Endothelial cell of umbilical vein (primary cell): Measurements from ENCODE around the gene PTCHD1. TPM values are rescaled to one million over a fixed set of nuclear protein-coding genes. Genes with fewer than 3 reads are reported as not detected.

Source experiments
- BruUV-seq: library from RNA; stranded (reverse); fragments of 400-500 nt; replicated peaks from 2 replicates; lab custom pipeline; 2021; lab: Mats Ljungman, UMichigan
- CTCF ChIA-PET: fragments of 300-600, 350-600 bp; sonication (Branson Sonifier 250); formaldehyde crosslinking; loops from one replicate; lab custom pipeline; 2021; ENCODE audit warnings: antibody characterized with exemption, inconsistent platforms; lab: Charles Lee
- POLR2A ChIA-PET: fragments of 300-600, 350-600 bp; sonication (Branson Sonifier 250); formaldehyde crosslinking; loops from one replicate; lab custom pipeline; 2021; ENCODE audit warnings: antibody characterized with exemption, inconsistent platforms; lab: Charles Lee
- DNase-seq: peaks from one replicate; pipeline ENCODE4 v3.0.0-alpha.2; 2011; ENCODE audit warnings: low read depth, low spot score
- FAIRE-seq: peaks from 2 replicates; lab custom pipeline; 2011; peaks lifted over from hg19 to GRCh38; lab: Jason Lieb, UNC
- H2AFZ ChIP-seq: 2 replicates; pipeline ENCODE4 v1.6.0; 2012; ENCODE audit warnings: low read depth, low read length, control low read depth, inconsistent platforms
- H3K27ac ChIP-seq: 2 replicates; pipeline ENCODE4 v1.5.1; 2011; ENCODE audit warnings: low read depth, mild to moderate bottlenecking, control low read depth, low read length, moderate library complexity; ENCODE audit not compliant: insufficient read depth
- H3K27me3 ChIP-seq, 2 experiments: 2 replicates each; pipeline versions ENCODE4 v1.6.0 to v1.6.1; 2011; ENCODE audit warnings: low read length in 2 of 2, mixed read lengths in 1 of 2; ENCODE audit not compliant: control insufficient read depth in 2 of 2, insufficient read depth in 2 of 2
- H3K36me3 ChIP-seq, 2 experiments: 2 replicates in 1 of 2; 3 replicates in 1 of 2; pipeline ENCODE4 v1.5.1; 2011; ENCODE audit warnings: low read length in 2 of 2, mild to moderate bottlenecking in 1 of 2, moderate library complexity in 1 of 2; ENCODE audit not compliant: control insufficient read depth in 2 of 2, insufficient read depth in 2 of 2; ENCODE audit errors: extremely low read depth in 1 of 2
- H3K4me1 ChIP-seq: 3 replicates; pipeline ENCODE4 v1.5.1; 2011; ENCODE audit warnings: mild to moderate bottlenecking, low read length; ENCODE audit not compliant: control insufficient read depth, insufficient read depth; ENCODE audit errors: extremely low read depth
- H3K4me2 ChIP-seq: 2 replicates; pipeline ENCODE4 v1.6.1; 2011; ENCODE audit warnings: low read length, control low read depth, mixed read lengths; ENCODE audit not compliant: insufficient read depth
- H3K4me3 ChIP-seq, 3 experiments: fragments of 200-600 bp in 1 of 3; sonication (generic), shearing (Covaris generic) in 1 of 3; replicated peaks in 1 of 3; 2 replicates each; pipeline ENCODE4 v1.5.1; 2011 to 2016; ENCODE audit warnings: control low read depth in 3 of 3, low read length in 3 of 3, mild to moderate bottlenecking in 2 of 3, inconsistent platforms in 1 of 3, low read depth in 1 of 3, moderate library complexity in 1 of 3; ENCODE audit not compliant: insufficient read depth in 1 of 3
- H3K79me2 ChIP-seq: 2 replicates; pipeline ENCODE4 v1.6.0; 2012; ENCODE audit warnings: low read length, inconsistent platforms; ENCODE audit not compliant: control insufficient read depth, insufficient read depth
- H3K9ac ChIP-seq: replicated peaks from 2 replicates; pipeline ENCODE3; 2011; ENCODE audit warnings: low read length, control low read depth; ENCODE audit not compliant: insufficient read depth; ENCODE audit errors: extremely low read depth
- H3K9me1 ChIP-seq: replicated peaks from 3 replicates; pipeline ENCODE4 v1.6.0; 2011; ENCODE audit warnings: mild to moderate bottlenecking, low read length; ENCODE audit not compliant: control insufficient read depth, insufficient read depth; ENCODE audit errors: extremely low read depth
- H3K9me3 ChIP-seq: replicated peaks from 2 replicates; pipeline ENCODE4 v1.5.1; 2012; ENCODE audit warnings: low read length, inconsistent platforms; ENCODE audit not compliant: control insufficient read depth, insufficient read depth
- H4K20me1 ChIP-seq: replicated peaks from 2 replicates; pipeline ENCODE3; 2011; ENCODE audit warnings: mild to moderate bottlenecking, low read length; ENCODE audit not compliant: control insufficient read depth, insufficient read depth; ENCODE audit errors: extremely low read depth
- CTCF ChIP-seq, 2 donors: IDR thresholded peaks; 1 replicate in 1 of 2; 2 replicates in 1 of 2; pipeline ENCODE4 v1.5.1; 2011; ENCODE audit warnings: low read length in 2 of 2, mild to moderate bottlenecking in 2 of 2, moderate library complexity in 2 of 2, control low read depth in 1 of 2, inconsistent platforms in 1 of 2, low read depth in 1 of 2; ENCODE audit not compliant: insufficient read depth in 1 of 2; ENCODE audit errors: extremely low read depth in 1 of 2
- EZH2 ChIP-seq: IDR thresholded peaks from 2 replicates; pipeline ENCODE4 v1.6.1; 2012; ENCODE audit warnings: borderline replicate concordance, low read depth, mild to moderate bottlenecking, moderate library complexity, low read length, inconsistent platforms; ENCODE audit not compliant: severe bottlenecking
- FOS ChIP-seq: IDR thresholded peaks from 2 replicates; pipeline ENCODE4 v1.6.1; 2011; ENCODE audit warnings: mild to moderate bottlenecking, low read length, moderate library complexity, borderline replicate concordance; ENCODE audit not compliant: insufficient read depth
- GATA2 ChIP-seq: IDR thresholded peaks from 2 replicates; pipeline ENCODE4 v1.7.0; 2011; ENCODE audit warnings: low read depth, mild to moderate bottlenecking, moderate library complexity, mixed read lengths, low read length; ENCODE audit not compliant: insufficient read length, insufficient read depth
- JUN ChIP-seq: IDR thresholded peaks from 2 replicates; pipeline ENCODE4 v1.6.1; 2011; ENCODE audit warnings: borderline replicate concordance, low read depth; ENCODE audit not compliant: insufficient read length, insufficient read depth
- MAX ChIP-seq: IDR thresholded peaks from 2 replicates; pipeline ENCODE4 v1.6.1; 2011; ENCODE audit not compliant: insufficient read depth, insufficient read length
- MYC ChIP-seq: IDR thresholded peaks from one replicate; pipeline ENCODE4 v1.6.1; 2011; ENCODE audit warnings: mild to moderate bottlenecking, low read depth, low read length
- POLR2A ChIP-seq: IDR thresholded peaks from 2 replicates; pipeline ENCODE4 v1.6.1; 2012; ENCODE audit warnings: low read depth, mild to moderate bottlenecking, control low read depth, low read length
- POLR2AphosphoS5 ChIP-seq: IDR thresholded peaks from 2 replicates; pipeline ENCODE4 v1.6.1; 2012; ENCODE audit warnings: low read depth, mild to moderate bottlenecking, control low read depth, low read length, moderate library complexity; ENCODE audit not compliant: insufficient read depth
- dilution Hi-C: fragments of 300-500 bp; cut with MboI; formaldehyde crosslinking; loops from one replicate; pipeline ENCODE4 v1.15.0; 2019; ENCODE audit warnings: low sequenced_read_pairs; ENCODE audit not compliant: extremely low pct_ligation_motif_present
- intact Hi-C: fragments of 100-400 bp; cut with micrococcal nuclease; formaldehyde crosslinking; loops from one replicate; pipeline ENCODE4 v1.10.0; 2022
- polyA plus RNA-seq, 4 experiments: library from polyadenylated mRNA; depleted of rRNA in 3 of 4; stranded (reverse) in 3 of 4; unstranded in 1 of 4; fragments of >200 nt; gene quantifications; 2 replicates each; pipeline versions ENCODE4 v1.2.1 to v1.2.3, GENCODE V29; 2011 to 2012; ENCODE audit warnings: missing spikeins in 1 of 4
- total RNA-seq: library from RNA; stranded (reverse); gene quantifications from 2 replicates; pipeline ENCODE4 v1.2.3, GENCODE V29; 2021

The PTCHD1 gene
- total and polyA plus RNA-seq, 2 donors (not counting 3 experiments of a cell fraction or from before 2014, with no cell fraction given): not detected

GRCh38 chrX:23387550-23388184 is 53.0 kb downstream of the PTCHD1 start:
- Histone ChIP-seq H3K9me1 (no peaks in the 10 kb centered on the region), H3K9ac (no peak overlapping the region), H3K27me3 (no peaks in the 10 kb centered on the region), H3K4me1 (no peaks in the 10 kb centered on the region), H3K4me2 (no peak overlapping the region), H3K79me2 (no peaks in the 10 kb centered on the region), H3K4me3 (no peak overlapping the region), H3K36me3 (no peaks in the 10 kb centered on the region), H3K9me3 (no peaks in the 10 kb centered on the region), H3K27ac (no peak overlapping the region), H4K20me1 (no peaks in the 10 kb centered on the region), H2AFZ (no peak overlapping the region)
- FAIRE-seq (no peak), DNase-seq (no peak)
- intact Hi-C loops: no loop called here
- TF ChIP-seq EZH2 (no peak), CTCF (IDR thresholded peaks at IDR 0.05; ENCODE audit: extremely low read depth in 1 of 2, insufficient read depth in 1 of 2, low read depth in 1 of 2, low read length in 2 of 2) (no peak), GATA2 (no peak), FOS (no peak), POLR2A (no peak), MYC (no peak), POLR2AphosphoS5 (no peak), JUN (no peak), MAX (no peak)
- ChIA-PET POLR2A (no interaction called here), CTCF (no interaction called here)
- no TSS peak for BruUV-seq
- dilution Hi-C loops: no loop called here
